Heart left ventricle (tissue), 16 donors: ENCODE results near the gene ANKRD53. TPM values are rescaled to one million over a fixed set of nuclear protein-coding genes. Genes with fewer than 3 reads are reported as not detected.

Experiments used
- ATAC-seq, 4 donors: fragments of 200-7000 bp; cut with Tn5 transposase; one replicate each; pipeline ENCODE4 v1.9.1; 2020 to 2022; ENCODE audit warnings: moderate library complexity in 4 of 4, mild to moderate bottlenecking in 3 of 4, moderate number of reproducible peaks in 1 of 4
- DNase-seq, 5 donors: peaks; one replicate each; pipeline ENCODE4 v3.0.0-alpha.2; 2020
- H3K27ac ChIP-seq, 12 donors: fragments of 200-600 bp; sonication (generic) in 4 of 12; one replicate each; pipeline versions ENCODE4 v1.5.0 to v1.8.0; 2016 to 2022; ENCODE audit warnings: mild to moderate bottlenecking in 2 of 12
- H3K27me3 ChIP-seq, 9 donors: fragments of 200-600 bp; sonication (generic) in 2 of 9; one replicate each; pipeline versions ENCODE4 v1.5.1 to v1.8.0; 2016 to 2022; ENCODE audit warnings: mild to moderate bottlenecking in 3 of 9
- H3K36me3 ChIP-seq, 9 donors: fragments of 200-600 bp; sonication (generic) in 2 of 9; one replicate each; pipeline versions ENCODE4 v1.5.0 to v1.8.0; 2018 to 2022; ENCODE audit warnings: mild to moderate bottlenecking in 2 of 9
- H3K4me1 ChIP-seq, 12 donors: fragments of 200-600 bp; sonication (generic) in 4 of 12; one replicate each; pipeline versions ENCODE4 v1.5.0 to v1.8.0; 2016 to 2022; ENCODE audit warnings: mild to moderate bottlenecking in 3 of 12
- H3K4me3 ChIP-seq, 12 donors: fragments of 200-600 bp; sonication (generic) in 4 of 12; one replicate each; pipeline versions ENCODE4 v1.5.0 to v1.8.0; 2017 to 2022; ENCODE audit warnings: mild to moderate bottlenecking in 9 of 12, moderate library complexity in 4 of 12
- H3K9me3 ChIP-seq, 12 donors: fragments of 200-600 bp; sonication (generic) in 4 of 12; one replicate each; pipeline versions ENCODE4 v1.5.0 to v1.8.0; 2016 to 2022; ENCODE audit warnings: mild to moderate bottlenecking in 1 of 12
- CTCF ChIP-seq, 12 donors: fragments of 200-600 bp; sonication (generic) in 4 of 12; IDR thresholded peaks; one replicate each; pipeline versions ENCODE4 v1.5.0 to v1.8.0; 2018 to 2022; ENCODE audit warnings: antibody characterized with exemption in 12 of 12, mild to moderate bottlenecking in 5 of 12
- POLR2A ChIP-seq, 2 donors: fragments of 450-650 bp; IDR thresholded peaks; one replicate each; pipeline ENCODE4 v1.6.1; 2017; ENCODE audit warnings: antibody characterized with exemption in 2 of 2, mild to moderate bottlenecking in 2 of 2, moderate library complexity in 2 of 2
- WGBS, 4 donors: extraction: QIAGEN DNeasy Blood & Tissue Kit in 2 of 4; methylation state at CpG; one replicate each; pipeline versions ENCODE4 v1.1.5 to v1.1.7; 2013 to 2018; 5-methylcytosine and 5-hydroxymethylcytosine counted together
- intact Hi-C, 10 donors: fragments of 100-400 bp; cut with DNase I; formaldehyde crosslinking; loops; one replicate each; pipeline versions ENCODE4 v1.11.1 to v1.14.2; 2022
- polyA plus RNA-seq, 2 donors: library from polyadenylated mRNA; stranded (reverse); fragments of 200-250 nt; gene quantifications; one replicate each; pipeline ENCODE4 v1.2.3, GENCODE V29; 2013
- total RNA-seq, 9 donors: library from RNA; depleted of rRNA in 2 of 9; stranded (reverse); fragments of >200 nt in 2 of 9; fragmentation: NEBNext Ultra II Directional in 3 of 9; extraction: Animal tissue kit (Norgen Biotek cat#: 25700) in 3 of 9; gene quantifications; one replicate each; pipeline versions ENCODE4 v1.1.0 to v1.2.4, GENCODE V29; 2016 to 2023
- donor health status: ischemic (EF 13 %, LVEDD 7.1; RV severe dilation, severe dysfunction).
- donor health status: healthy with polysubstance abuse.
- donor health status: DM: no; HTN: yes; CAD: no.
- donor health status: DM: no; HTN: no; CAD: no.
- donor health status: ischemic (EF 25% LVEDD 6.9; RV normal size, moderate dysfunction).
- donor health status: ischemic (EF 25% LVEDD 5.7; RV mildly dilated, moderate dysfunction).
- donor health status: healthy.
- donor health status: DM: yes; HTN: yes; CAD: no.
- donor health status: ischemic (EF 35%, LVEDD 5.7; RV mildly dilated, moderate dysfunction).
- donor health status: nonischemic (EF 11% LVEDD 7.7; RV severe dilation, severe dysfunction).
- donor health status: DM: yes; HTN: yes; CAD: no.
- donor health status: PGD.
- donor health status: ischemic (EF 29% LVEDD 5.4; RV normal size, mild dysfunction).
- donor health status: nonischemic (EF 23%, LVEDD 6.1; RV moderate dilation, normal function).

Gene ANKRD53
- total and polyA plus RNA-seq, 11 donors = 0.28 to 1.8 (median 0.44) TPM; not detected in 2

DNA sequence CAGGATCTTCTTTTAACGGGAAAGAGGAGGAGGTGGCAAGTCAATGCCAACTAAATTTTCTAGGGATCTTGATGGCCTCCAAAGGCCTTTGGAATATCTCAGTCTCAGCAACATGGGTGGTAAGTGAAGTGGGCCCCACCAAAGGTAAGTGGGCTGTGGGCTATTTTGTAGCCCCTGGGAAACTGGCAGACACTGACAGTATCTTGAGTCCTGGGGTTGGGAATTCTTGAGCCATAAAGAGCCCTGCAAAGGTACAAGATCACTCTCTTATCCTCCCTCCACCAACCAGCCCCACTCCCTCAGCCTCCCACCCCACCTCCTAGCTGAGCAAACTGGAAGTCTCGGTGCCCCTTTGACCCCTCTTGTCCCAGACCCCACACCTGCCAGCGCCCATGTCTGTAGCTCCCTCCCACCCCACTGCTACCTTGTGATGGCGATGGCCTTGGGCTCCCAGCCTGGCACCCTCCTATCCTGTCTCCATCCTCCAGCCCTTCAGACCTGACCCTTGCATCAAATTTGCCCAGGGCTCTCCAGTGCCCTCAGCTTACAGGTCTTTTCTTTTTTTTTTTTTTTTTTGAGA lies 34.2 kb upstream of the ANKRD53 start:
- Histone ChIP-seq H3K36me3 (no peaks in the 10 kb centered on the region), H3K27me3 (peaks cover 0 to 20% (median 0%) of the 10 kb centered on the region in 9 donors), H3K27ac (no peak overlapping the region), H3K4me3 (no peak overlapping the region), H3K4me1 (peaks cover 0 to 10% (median 0%) of the 10 kb centered on the region in 12 donors), H3K9me3 (no peaks in the 10 kb centered on the region)
- intact Hi-C loops = loop anchor here in 8 of 10 donors (10.0 kb wide), 4 partner anchors 149 to 289 kb away; partner anchors contain the start of gene FIGLA (in 1 of the 8)
- ATAC-seq (no peak), DNase-seq (no peak)
- WGBS, 4 donors = 83 to 92% (median 88%) methylated on average over 4 of the region's 4 CpGs
- TF ChIP-seq POLR2A (IDR thresholded peaks at IDR 0.05) = no peak
- TF ChIP-seq CTCF (IDR thresholded peaks at IDR 0.05) = no peak

DNA sequence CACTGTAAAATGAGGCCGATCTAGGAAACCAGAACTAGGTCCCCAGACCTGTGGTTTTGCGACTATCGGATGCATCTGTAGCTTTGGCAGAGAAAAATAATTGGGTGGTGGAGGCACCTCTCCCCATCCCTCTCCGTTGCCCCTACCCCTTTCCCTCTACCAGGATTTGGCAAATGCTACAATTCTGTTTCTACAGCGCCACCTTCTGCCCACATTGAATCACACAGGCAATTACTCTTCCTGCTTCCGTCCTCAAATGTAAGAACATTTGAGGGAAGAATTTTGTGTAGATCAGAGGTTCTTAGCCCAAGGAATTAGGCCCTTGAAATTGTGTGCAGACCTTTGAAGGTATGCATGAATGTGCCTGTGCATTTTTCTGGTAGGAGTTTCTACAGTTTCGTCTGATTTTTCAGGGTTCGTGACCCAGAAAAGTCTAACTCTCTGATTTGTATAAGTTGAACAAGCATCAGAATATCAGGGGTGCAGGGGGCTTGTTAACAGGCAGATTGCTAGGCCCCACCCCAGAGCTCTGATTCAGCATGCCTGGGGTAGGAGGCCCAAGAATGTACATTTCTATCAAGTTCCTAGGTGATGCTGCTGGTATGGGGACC lies 31.5 kb upstream of the ANKRD53 start:
- intact Hi-C loops = loop anchor here (2.0 to 10.0 kb wide), 9 partner anchors 75 to 292 kb away; partner anchors contain the start of gene FIGLA (in 2 of the 10)
- 18 to 25% (median 20%) methylated on average over 8 of the region's 8 CpGs for WGBS, 4 donors
- Histone ChIP-seq H3K4me3 (no peak overlapping the region), H3K27me3 (peaks cover 0 to 13% (median 0%) of the 10 kb centered on the region in 9 donors), H3K36me3 (no peaks in the 10 kb centered on the region), H3K4me1 (peaks cover 0 to 10% (median 0%) of the 10 kb centered on the region in 12 donors), H3K27ac (no peak overlapping the region), H3K9me3 (no peaks in the 10 kb centered on the region)
- ATAC-seq = peak in 1 of 4 donors; percentile 35
- peak in 2 of 5 donors; percentile 29 to 37 for DNase-seq
- no peak for TF ChIP-seq POLR2A (IDR thresholded peaks at IDR 0.05)
- TF ChIP-seq CTCF (IDR thresholded peaks at IDR 0.05) = peak; percentile 54 to 80 (median 73)

DNA sequence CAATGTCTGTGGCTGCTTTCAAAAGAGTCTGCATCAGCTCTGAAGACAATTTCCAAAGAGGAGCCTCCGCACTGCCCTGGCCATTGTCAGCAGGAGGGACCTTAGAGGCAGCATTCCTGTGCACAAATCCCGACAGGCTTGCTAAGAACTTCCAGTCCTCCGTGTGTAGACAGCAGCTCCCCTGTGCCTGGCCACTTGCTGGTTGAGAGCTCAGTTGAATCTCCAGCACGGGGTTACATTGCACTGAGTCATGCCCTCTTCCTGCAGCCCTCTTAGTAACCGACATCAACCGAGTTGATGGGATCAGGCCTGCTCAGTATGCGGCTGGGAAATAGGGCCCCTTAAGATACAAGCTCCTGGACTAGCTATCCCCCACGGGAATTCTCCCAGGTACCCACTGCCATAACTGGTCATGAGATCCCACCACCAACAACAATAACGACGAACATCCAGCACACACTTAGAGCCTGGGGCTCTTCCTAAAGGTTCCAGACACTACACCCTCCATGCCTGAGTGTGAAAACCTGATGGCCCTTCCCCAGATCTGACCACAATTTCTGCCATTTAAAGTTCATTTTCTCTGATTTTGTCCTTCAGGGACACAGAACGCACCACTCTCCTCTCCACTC lies 30.8 kb upstream of the ANKRD53 start:
- no peaks in the 10 kb centered on the region for H3K36me3 ChIP-seq
- H3K4me3 ChIP-seq = peak overlapping the region in 6 of 12 donors; percentile 27 to 44 (median 35)
- DNase-seq (peak in 1 of 5 donors; percentile 1), ATAC-seq (peak in 2 of 4 donors; percentile 12 to 17)
- peaks cover 0 to 13% (median 0%) of the 10 kb centered on the region in 9 donors for H3K27me3 ChIP-seq
- TF ChIP-seq POLR2A (IDR thresholded peaks at IDR 0.05) = no peak
- TF ChIP-seq CTCF (IDR thresholded peaks at IDR 0.05) = no peak
- H3K9me3 ChIP-seq = no peaks in the 10 kb centered on the region
- intact Hi-C loops = loop anchor here (1.0 to 10.0 kb wide), 12 partner anchors 30 to 293 kb away; partner anchors contain the start of gene FIGLA (in 2 of the 10)
- H3K27ac ChIP-seq = no peak overlapping the region
- peaks cover 0 to 10% (median 0%) of the 10 kb centered on the region in 12 donors for H3K4me1 ChIP-seq
- WGBS, 4 donors = 51 to 57% (median 55%) methylated on average over 10 to 11 of the region's 11 CpGs
